A673 (cell line): ENCODE measurements around the gene EXOC4. TPM values are rescaled to one million over a fixed set of nuclear protein-coding genes. Genes with fewer than 3 reads are reported as not detected.

Experiments
- BruUV-seq: library from RNA; stranded (reverse); fragments of 400-500 nt; replicated peaks from 2 replicates; lab custom pipeline; 2021; lab: Mats Ljungman, UMichigan
- CTCF ChIA-PET: fragments of 300-600 bp; sonication (Branson Sonifier 250); formaldehyde crosslinking; loops from one replicate; lab custom pipeline; 2022; ENCODE audit warnings: antibody characterized with exemption; lab: Charles Lee
- POLR2A ChIA-PET: fragments of 300-600 bp; sonication (Branson Sonifier 250); formaldehyde crosslinking; loops from one replicate; lab custom pipeline; 2022; ENCODE audit warnings: antibody characterized with exemption; ENCODE audit not compliant: low non-redundant PET; lab: Charles Lee
- DNase-seq: peaks from one replicate; pipeline ENCODE4 v3.0.0-alpha.2; 2015; ENCODE audit warnings: low spot score
- H3K27ac ChIP-seq: fragments of 200-600 bp; sonication (generic); 2 replicates; pipeline ENCODE4 v1.5.1; 2016; ENCODE audit warnings: mixed run types, low read depth, mild to moderate bottlenecking, mixed read lengths, antibody characterized with exemption, low read length; ENCODE audit not compliant: poor library complexity, severe bottlenecking
- H3K27me3 ChIP-seq: fragments of 200-600 bp; sonication (generic); replicated peaks from 2 replicates; pipeline ENCODE4 v1.6.1; 2017; ENCODE audit warnings: mixed run types, low read depth, mild to moderate bottlenecking, mixed read lengths, antibody characterized with exemption, low read length; ENCODE audit not compliant: insufficient read depth, poor library complexity
- H3K36me3 ChIP-seq: fragments of 200-600 bp; sonication (generic); 2 replicates; pipeline ENCODE4 v1.6.1; 2016; ENCODE audit warnings: mixed run types, mild to moderate bottlenecking, mixed read lengths, antibody characterized with exemption, low read length; ENCODE audit not compliant: insufficient read depth, poor library complexity, severe bottlenecking
- H3K4me1 ChIP-seq: fragments of 200-600 bp; sonication (generic); 2 replicates; pipeline ENCODE4 v1.6.1; 2017; ENCODE audit warnings: mixed run types, mild to moderate bottlenecking, mixed read lengths, antibody characterized with exemption, low read length; ENCODE audit not compliant: insufficient read depth, poor library complexity, severe bottlenecking
- H3K4me3 ChIP-seq: fragments of 200-600 bp; sonication (generic); 2 replicates; pipeline ENCODE4 v1.5.1; 2016; ENCODE audit warnings: low read depth, mixed run types, mild to moderate bottlenecking, mixed read lengths, low read length; ENCODE audit not compliant: poor library complexity, severe bottlenecking
- H3K9me3 ChIP-seq: fragments of 200-600 bp; sonication (generic); 2 replicates; pipeline ENCODE4 v1.6.1; 2016; ENCODE audit warnings: mixed run types, low read depth, mild to moderate bottlenecking, mixed read lengths, antibody characterized with exemption, low read length; ENCODE audit not compliant: poor library complexity, severe bottlenecking
- EZH2 ChIP-seq: fragments of 200-600 bp; sonication (generic); IDR thresholded peaks from 2 replicates; pipeline ENCODE4 v1.6.1; 2017; ENCODE audit warnings: borderline replicate concordance, low read depth, mild to moderate bottlenecking, mixed read lengths, antibody characterized with exemption, low read length; ENCODE audit not compliant: poor library complexity, severe bottlenecking
- intact Hi-C: fragments of 100-400 bp; cut with micrococcal nuclease; formaldehyde crosslinking; loops from one replicate; pipeline ENCODE4 v1.10.0; 2022; ENCODE audit not compliant: unreplicated experiment
- total RNA-seq: library from RNA; stranded (reverse); gene quantifications from 2 replicates; pipeline ENCODE4 v1.2.3, GENCODE V29; 2021
- TF ChIP-seq, protein P1 (sequence below): fragments of 300-800, 200-600 bp; sonication (generic); conservative IDR thresholded peaks from 2 replicates; pipeline ENCODE4 v1.5.1; 2017; ENCODE audit warnings: low read depth, mild to moderate bottlenecking, antibody characterized with exemption, low read length, moderate library complexity, mixed read lengths

Gene EXOC4
- total RNA-seq, 1 experiment from 2014 or later = 66.1 TPM

DNA sequence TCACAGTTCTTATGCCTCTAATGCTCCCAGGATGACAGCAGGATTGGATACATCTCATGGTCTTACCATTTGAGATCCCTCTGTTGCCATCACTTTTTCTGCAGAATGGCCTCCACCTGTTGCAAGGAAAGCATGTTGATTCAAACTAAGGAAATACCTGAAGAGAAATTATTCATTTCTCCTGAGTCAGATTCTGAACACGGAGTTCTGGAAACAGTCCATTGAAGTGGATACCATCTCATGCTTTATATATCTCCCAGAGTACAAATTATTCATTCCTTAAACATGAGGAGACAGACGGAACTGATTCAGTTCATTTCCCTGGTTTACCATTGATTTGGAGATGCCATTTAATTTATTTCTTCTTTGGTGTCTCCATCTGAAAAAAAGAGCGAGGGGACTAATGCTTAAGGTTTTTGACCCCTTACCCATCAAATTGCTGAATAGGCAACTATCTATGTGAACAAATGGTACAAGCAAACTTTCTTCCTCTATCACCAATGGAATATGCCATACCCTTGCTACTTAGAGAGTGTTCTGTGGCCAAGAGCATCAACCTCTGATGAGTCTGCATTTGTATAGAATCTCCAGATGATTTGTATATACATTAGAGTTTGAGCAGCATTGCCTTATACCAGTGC lies 569.2 kb downstream of the EXOC4 start:
- H3K4me1 ChIP-seq = no peaks in the 10 kb centered on the region
- H3K27me3 ChIP-seq = no peaks in the 10 kb centered on the region
- H3K9me3 ChIP-seq = no peaks in the 10 kb centered on the region
- CTCF ChIA-PET = no interaction called here
- no peak overlapping the region for H3K27ac ChIP-seq
- no TSS peak for BruUV-seq
- POLR2A ChIA-PET = no interaction called here
- H3K4me3 ChIP-seq = no peak overlapping the region
- intact Hi-C loops = no loop called here
- no peak for DNase-seq
- no peaks in the 10 kb centered on the region for H3K36me3 ChIP-seq
- TF ChIP-seq, protein P1, sequence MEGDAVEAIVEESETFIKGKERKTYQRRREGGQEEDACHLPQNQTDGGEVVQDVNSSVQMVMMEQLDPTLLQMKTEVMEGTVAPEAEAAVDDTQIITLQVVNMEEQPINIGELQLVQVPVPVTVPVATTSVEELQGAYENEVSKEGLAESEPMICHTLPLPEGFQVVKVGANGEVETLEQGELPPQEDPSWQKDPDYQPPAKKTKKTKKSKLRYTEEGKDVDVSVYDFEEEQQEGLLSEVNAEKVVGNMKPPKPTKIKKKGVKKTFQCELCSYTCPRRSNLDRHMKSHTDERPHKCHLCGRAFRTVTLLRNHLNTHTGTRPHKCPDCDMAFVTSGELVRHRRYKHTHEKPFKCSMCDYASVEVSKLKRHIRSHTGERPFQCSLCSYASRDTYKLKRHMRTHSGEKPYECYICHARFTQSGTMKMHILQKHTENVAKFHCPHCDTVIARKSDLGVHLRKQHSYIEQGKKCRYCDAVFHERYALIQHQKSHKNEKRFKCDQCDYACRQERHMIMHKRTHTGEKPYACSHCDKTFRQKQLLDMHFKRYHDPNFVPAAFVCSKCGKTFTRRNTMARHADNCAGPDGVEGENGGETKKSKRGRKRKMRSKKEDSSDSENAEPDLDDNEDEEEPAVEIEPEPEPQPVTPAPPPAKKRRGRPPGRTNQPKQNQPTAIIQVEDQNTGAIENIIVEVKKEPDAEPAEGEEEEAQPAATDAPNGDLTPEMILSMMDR = no peak
- TF ChIP-seq EZH2 = no peak

DNA sequence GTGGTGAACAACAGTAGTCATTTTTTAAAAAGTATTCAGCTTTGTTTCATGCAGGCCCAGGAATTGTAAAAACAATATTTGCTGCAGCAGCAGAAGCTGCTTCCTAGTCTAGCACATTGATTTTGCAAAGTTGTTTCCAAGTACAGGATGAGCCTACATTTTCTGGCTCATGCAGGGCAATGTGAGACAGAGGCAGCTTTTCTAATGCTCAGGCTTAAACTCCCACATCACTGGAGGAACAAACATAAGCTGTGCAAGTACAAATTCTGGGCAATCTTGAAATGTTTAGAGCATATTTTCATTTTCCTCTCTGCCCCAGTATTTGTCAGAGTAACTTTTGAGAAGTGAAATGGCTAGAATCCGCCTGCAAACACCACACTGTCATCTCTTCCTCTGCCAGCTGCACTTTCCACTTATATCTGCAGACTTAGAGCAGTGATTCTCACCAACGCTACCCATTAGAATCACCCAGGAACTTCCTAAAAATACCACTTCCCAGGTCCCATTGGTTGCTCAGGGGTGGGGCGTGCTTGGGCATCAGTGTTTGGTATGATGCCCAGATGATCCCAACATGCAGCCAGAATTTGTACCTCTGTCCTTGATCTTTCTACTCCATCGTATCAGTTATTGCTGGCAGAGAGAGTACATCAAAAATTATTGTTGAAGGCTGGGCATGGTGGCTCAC lies 570.1 kb downstream of the EXOC4 start:
- no peaks in the 10 kb centered on the region for H3K27me3 ChIP-seq
- TF ChIP-seq, protein P1 = no peak
- no peak for TF ChIP-seq EZH2
- intact Hi-C loops = no loop called here
- DNase-seq = no peak
- CTCF ChIA-PET = no interaction called here
- no TSS peak for BruUV-seq
- H3K9me3 ChIP-seq = no peaks in the 10 kb centered on the region
- H3K4me3 ChIP-seq = no peak overlapping the region
- POLR2A ChIA-PET = no interaction called here
- no peak overlapping the region for H3K27ac ChIP-seq
- no peaks in the 10 kb centered on the region for H3K4me1 ChIP-seq
- H3K36me3 ChIP-seq = no peaks in the 10 kb centered on the region

DNA sequence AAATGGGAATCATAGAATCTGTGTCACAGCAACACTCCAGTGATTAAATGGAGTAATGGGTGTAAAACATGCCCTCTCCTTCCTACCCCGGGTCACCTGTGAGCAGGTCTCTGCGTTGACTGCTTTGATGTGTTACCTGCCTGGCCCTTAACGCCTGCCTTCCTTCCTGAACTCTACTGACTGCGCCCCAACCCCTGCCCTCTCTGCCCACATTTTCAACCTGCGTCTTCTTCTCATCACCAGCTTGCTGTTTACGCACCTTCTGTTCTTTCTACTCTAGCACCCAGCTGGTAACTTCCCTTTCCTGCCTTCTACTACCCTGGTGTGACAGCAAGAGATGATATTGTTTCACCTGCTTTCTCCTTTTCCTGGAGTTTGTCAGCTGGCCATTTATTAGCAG lies 571.3 kb downstream of the EXOC4 start:
- H3K4me1 ChIP-seq = no peaks in the 10 kb centered on the region
- H3K36me3 ChIP-seq = no peaks in the 10 kb centered on the region
- POLR2A ChIA-PET = no interaction called here
- TF ChIP-seq, protein P1 = no peak
- no peak for TF ChIP-seq EZH2
- H3K4me3 ChIP-seq = no peak overlapping the region
- no peak overlapping the region for H3K27ac ChIP-seq
- CTCF ChIA-PET = no interaction called here
- H3K27me3 ChIP-seq = no peaks in the 10 kb centered on the region
- DNase-seq = no peak
- H3K9me3 ChIP-seq = no peaks in the 10 kb centered on the region
- intact Hi-C loops = no loop called here
- BruUV-seq = no TSS peak
